Measurements from ENCODE around the gene HSD3B2.

DNA sequence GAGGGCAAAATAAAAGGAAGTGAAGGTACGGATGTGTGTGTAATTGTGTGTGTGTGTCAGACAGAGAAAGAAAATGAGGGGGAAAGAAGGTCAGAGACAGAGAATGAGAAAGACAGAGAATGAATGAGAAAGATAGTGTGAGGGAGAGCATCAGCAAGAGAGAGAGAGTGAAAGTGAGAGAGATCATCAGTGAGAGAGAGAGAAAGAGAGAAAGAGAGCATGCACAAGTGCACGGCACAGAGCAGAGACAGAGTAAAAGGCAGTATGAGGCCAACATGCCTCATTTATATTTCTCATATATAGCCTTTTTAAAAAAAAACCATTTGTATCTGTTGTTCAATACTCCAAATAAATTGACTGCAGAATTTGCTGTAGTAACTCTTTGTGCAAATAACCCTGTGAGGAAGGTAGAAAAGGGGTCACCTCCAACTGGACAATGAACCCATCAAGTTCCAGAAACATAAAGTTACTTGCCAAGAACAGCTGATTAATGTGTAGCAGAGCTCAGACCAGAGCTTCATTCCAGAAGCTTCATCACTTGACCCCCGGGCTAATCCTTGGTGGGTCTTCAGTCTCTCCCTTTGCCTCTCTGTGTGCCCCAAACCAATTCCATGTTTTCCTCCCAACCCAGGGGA, 1.2 kb downstream of the HSD3B2 start:
- TF ChIP-seq, protein P1, sequence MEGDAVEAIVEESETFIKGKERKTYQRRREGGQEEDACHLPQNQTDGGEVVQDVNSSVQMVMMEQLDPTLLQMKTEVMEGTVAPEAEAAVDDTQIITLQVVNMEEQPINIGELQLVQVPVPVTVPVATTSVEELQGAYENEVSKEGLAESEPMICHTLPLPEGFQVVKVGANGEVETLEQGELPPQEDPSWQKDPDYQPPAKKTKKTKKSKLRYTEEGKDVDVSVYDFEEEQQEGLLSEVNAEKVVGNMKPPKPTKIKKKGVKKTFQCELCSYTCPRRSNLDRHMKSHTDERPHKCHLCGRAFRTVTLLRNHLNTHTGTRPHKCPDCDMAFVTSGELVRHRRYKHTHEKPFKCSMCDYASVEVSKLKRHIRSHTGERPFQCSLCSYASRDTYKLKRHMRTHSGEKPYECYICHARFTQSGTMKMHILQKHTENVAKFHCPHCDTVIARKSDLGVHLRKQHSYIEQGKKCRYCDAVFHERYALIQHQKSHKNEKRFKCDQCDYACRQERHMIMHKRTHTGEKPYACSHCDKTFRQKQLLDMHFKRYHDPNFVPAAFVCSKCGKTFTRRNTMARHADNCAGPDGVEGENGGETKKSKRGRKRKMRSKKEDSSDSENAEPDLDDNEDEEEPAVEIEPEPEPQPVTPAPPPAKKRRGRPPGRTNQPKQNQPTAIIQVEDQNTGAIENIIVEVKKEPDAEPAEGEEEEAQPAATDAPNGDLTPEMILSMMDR (IDR thresholded peaks at IDR 0.05) = no peak
- TF ChIP-seq NR1H2 (CRISPR knock-in tag; IDR thresholded peaks at IDR 0.05) (no peak), ZNF317 (CRISPR knock-in tag; IDR thresholded peaks at IDR 0.05; ENCODE audit: borderline replicate concordance, low read depth) (no peak)

Measured in WTC11 (cell line).